Measurements from ENCODE around the gene FIS1. TPM values are rescaled to one million over a fixed set of nuclear protein-coding genes. Genes with fewer than 3 reads are reported as not detected.
"Not testable (repeated sequence)": the region's sequence is repeated elsewhere in the genome, so short reads cannot be mapped to it uniquely, and the experiment has no call there.

Gene FIS1
- total RNA-seq (2014; rRNA removed; shearing (Covaris generic)) = 141 and 151 TPM in 2 replicates

GRCh38 chr7:101244375-101245146 is at the start of gene FIS1:
FIS1 (minus strand) TSS chr7:101245081; CDS start chr7:101245004, 77 bp downstream.
- no peaks in the 10 kb centered on the region for H3K27me3 ChIP-seq (ENCODE audit: control insufficient read depth, insufficient read depth, low read length)
- H3K36me3 ChIP-seq (replicated peaks; ENCODE audit: control insufficient read depth, insufficient read depth, low read length) = 0 out of 2 replicates have a peak, but pooled peaks cover 3% of the 10 kb centered on the region
- H3K4me3 ChIP-seq (ENCODE audit: insufficient read depth, low read depth, low read length) = peak within 1 kb of the TSS; percentile 84
- DNase-seq = peak; percentile 95

- H3K27me3 ChIP-seq (ENCODE audit: control insufficient read depth, insufficient read depth, low read length) = no peaks in the 10 kb centered on the region
- peak overlapping the region; percentile 1; the same call in 1 of the 2 replicates for H3K4me3 ChIP-seq (ENCODE audit: insufficient read depth, low read depth, low read length)
- DNase-seq = peak; percentile 82
- H3K36me3 ChIP-seq (replicated peaks; ENCODE audit: control insufficient read depth, insufficient read depth, low read length) = no peaks in the 10 kb centered on the region
These were observed 49.4 kb upstream of the FIS1 start for GRCh38 chr7:101294039-101294831.

- not testable (repeated sequence) for H3K36me3 ChIP-seq (replicated peaks; ENCODE audit: control insufficient read depth, insufficient read depth, low read length); DNase-seq; H3K27me3 ChIP-seq (ENCODE audit: control insufficient read depth, insufficient read depth, low read length); H3K4me3 ChIP-seq (ENCODE audit: insufficient read depth, low read depth, low read length)
These were observed 48.5 kb upstream of the FIS1 start for GRCh38 chr7:101293069-101294021.

- H3K36me3 ChIP-seq (replicated peaks; ENCODE audit: control insufficient read depth, insufficient read depth, low read length); H3K27me3 ChIP-seq (ENCODE audit: control insufficient read depth, insufficient read depth, low read length); H3K4me3 ChIP-seq (ENCODE audit: insufficient read depth, low read depth, low read length); DNase-seq: not testable (repeated sequence)
These were observed 47.7 kb upstream of the FIS1 start for GRCh38 chr7:101292566-101292965.

GRCh38 chr7:101290186-101291037 is 45.5 kb upstream of the FIS1 start:
- not testable (repeated sequence) for H3K4me3 ChIP-seq (ENCODE audit: insufficient read depth, low read depth, low read length); H3K27me3 ChIP-seq (ENCODE audit: control insufficient read depth, insufficient read depth, low read length); H3K36me3 ChIP-seq (replicated peaks; ENCODE audit: control insufficient read depth, insufficient read depth, low read length); DNase-seq

- DNase-seq; H3K4me3 ChIP-seq (ENCODE audit: insufficient read depth, low read depth, low read length); H3K36me3 ChIP-seq (replicated peaks; ENCODE audit: control insufficient read depth, insufficient read depth, low read length); H3K27me3 ChIP-seq (ENCODE audit: control insufficient read depth, insufficient read depth, low read length): not testable (repeated sequence)
These were observed 44.8 kb upstream of the FIS1 start for GRCh38 chr7:101289687-101290086.

- H3K4me3 ChIP-seq (ENCODE audit: insufficient read depth, low read depth, low read length) = no peak overlapping the region
- H3K27me3 ChIP-seq (ENCODE audit: control insufficient read depth, insufficient read depth, low read length) = no peaks in the 10 kb centered on the region
- H3K36me3 ChIP-seq (replicated peaks; ENCODE audit: control insufficient read depth, insufficient read depth, low read length) = no peaks in the 10 kb centered on the region
- no peak for DNase-seq
These were observed 43.6 kb upstream of the FIS1 start for GRCh38 chr7:101288439-101288838.

- no peak for DNase-seq
- no peaks in the 10 kb centered on the region for H3K27me3 ChIP-seq (ENCODE audit: control insufficient read depth, insufficient read depth, low read length)
- no peaks in the 10 kb centered on the region for H3K36me3 ChIP-seq (replicated peaks; ENCODE audit: control insufficient read depth, insufficient read depth, low read length)
- no peak overlapping the region for H3K4me3 ChIP-seq (ENCODE audit: insufficient read depth, low read depth, low read length)
These were observed 42.2 kb upstream of the FIS1 start for GRCh38 chr7:101287032-101287431.

GRCh38 chr7:101285880-101286279 is 41.0 kb upstream of the FIS1 start:
- H3K4me3 ChIP-seq (ENCODE audit: insufficient read depth, low read depth, low read length); H3K36me3 ChIP-seq (replicated peaks; ENCODE audit: control insufficient read depth, insufficient read depth, low read length); H3K27me3 ChIP-seq (ENCODE audit: control insufficient read depth, insufficient read depth, low read length); DNase-seq: not testable (repeated sequence)

- no peak overlapping the region for H3K4me3 ChIP-seq (ENCODE audit: insufficient read depth, low read depth, low read length)
- DNase-seq = no peak
- H3K27me3 ChIP-seq (ENCODE audit: control insufficient read depth, insufficient read depth, low read length) = no peaks in the 10 kb centered on the region
- H3K36me3 ChIP-seq (replicated peaks; ENCODE audit: control insufficient read depth, insufficient read depth, low read length) = no peaks in the 10 kb centered on the region
These were observed 40.3 kb upstream of the FIS1 start for GRCh38 chr7:101285171-101285570.

GRCh38 chr7:101280912-101281311 is 36.0 kb upstream of the FIS1 start:
- H3K36me3 ChIP-seq (replicated peaks; ENCODE audit: control insufficient read depth, insufficient read depth, low read length); H3K4me3 ChIP-seq (ENCODE audit: insufficient read depth, low read depth, low read length); H3K27me3 ChIP-seq (ENCODE audit: control insufficient read depth, insufficient read depth, low read length); DNase-seq: not testable (repeated sequence)

- Histone ChIP-seq H3K27me3 (ENCODE audit: control insufficient read depth, insufficient read depth, low read length) (no peaks in the 10 kb centered on the region), H3K36me3 (replicated peaks; ENCODE audit: control insufficient read depth, insufficient read depth, low read length) (no peaks in the 10 kb centered on the region), H3K4me3 (ENCODE audit: insufficient read depth, low read depth, low read length) (no peak overlapping the region)
- no peak for DNase-seq
These were observed 33.8 kb upstream of the FIS1 start for GRCh38 chr7:101278461-101279292.

- Histone ChIP-seq H3K4me3 (ENCODE audit: insufficient read depth, low read depth, low read length) (no peak overlapping the region), H3K36me3 (replicated peaks; ENCODE audit: control insufficient read depth, insufficient read depth, low read length) (no peaks in the 10 kb centered on the region), H3K27me3 (ENCODE audit: control insufficient read depth, insufficient read depth, low read length) (no peaks in the 10 kb centered on the region)
- DNase-seq = no peak
These were observed 32.3 kb upstream of the FIS1 start for GRCh38 chr7:101277155-101277554.

Measured in H7 (cell line).